OCI-LY1 (cell line): ENCODE measurements around the gene TUBA4A.

Source experiments
- H2AFZ ChIP-seq: fragments of 200-600 bp; sonication (generic), shearing (Covaris generic); 2 replicates; pipeline ENCODE4 v1.6.0; 2014; ENCODE audit warnings: antibody characterized with exemption, mild to moderate bottlenecking, low read length
- H3F3A ChIP-seq: fragments of 200-600 bp; sonication (generic), shearing (Covaris generic); 2 replicates; pipeline ENCODE4 v1.6.0; 2014; ENCODE audit warnings: mild to moderate bottlenecking, antibody characterized with exemption, low read length, moderate library complexity; ENCODE audit not compliant: insufficient read depth
- H3K27ac ChIP-seq: fragments of 200-600 bp; sonication (generic); 2 replicates; pipeline ENCODE4 v1.5.1; 2014; ENCODE audit warnings: low read length, mixed run types, mild to moderate bottlenecking, low read depth; ENCODE audit not compliant: poor library complexity, severe bottlenecking
- H3K27me3 ChIP-seq: fragments of 200-600 bp; sonication (generic); 2 replicates; pipeline ENCODE4 v1.6.0; 2014; ENCODE audit warnings: antibody characterized with exemption, mild to moderate bottlenecking, low read length, moderate library complexity; ENCODE audit not compliant: insufficient read depth
- H3K36me3 ChIP-seq: fragments of 200-600 bp; sonication (generic); 2 replicates; pipeline ENCODE4 v1.6.1; 2014; ENCODE audit warnings: mild to moderate bottlenecking, antibody characterized with exemption, low read length, moderate library complexity, mixed read lengths; ENCODE audit not compliant: insufficient read depth
- H3K4me1 ChIP-seq: fragments of 200-600 bp; sonication (generic); 2 replicates; pipeline ENCODE4 v1.5.1; 2014; ENCODE audit warnings: mild to moderate bottlenecking, low read length, moderate library complexity; ENCODE audit not compliant: insufficient read depth, severe bottlenecking
- H3K4me2 ChIP-seq: fragments of 200-600 bp; sonication (generic), shearing (Covaris generic); 2 replicates; pipeline ENCODE4 v1.6.1; 2014; ENCODE audit warnings: low read length
- H3K4me3 ChIP-seq: fragments of 200-600 bp; sonication (generic); 2 replicates; pipeline ENCODE4 v1.5.1; 2014; ENCODE audit warnings: low read length, low read depth, mild to moderate bottlenecking, mixed read lengths; ENCODE audit not compliant: poor library complexity, severe bottlenecking
- H3K79me2 ChIP-seq: fragments of 200-600 bp; shearing (Covaris generic); 2 replicates; pipeline ENCODE4 v1.6.1; 2016; ENCODE audit warnings: mixed run types, low read length, mixed read lengths; ENCODE audit not compliant: insufficient read depth
- H3K9ac ChIP-seq: fragments of 200-600 bp; sonication (generic), shearing (Covaris generic); 2 replicates; pipeline ENCODE4 v1.6.1; 2014; ENCODE audit warnings: mild to moderate bottlenecking, low read length, mixed read lengths
- H3K9me2 ChIP-seq: fragments of 200-600 bp; sonication (generic), shearing (Covaris generic); 2 replicates; pipeline ENCODE4 v1.6.1; 2014; ENCODE audit warnings: low read depth, mild to moderate bottlenecking, low read length, mixed read lengths
- H3K9me3 ChIP-seq: fragments of 200-600 bp; shearing (Covaris generic); 2 replicates; pipeline ENCODE4 v1.6.1; 2014; ENCODE audit warnings: low read length, mixed read lengths
- H4K20me1 ChIP-seq: fragments of 200-600 bp; sonication (generic), shearing (Covaris generic); 2 replicates; pipeline ENCODE4 v1.6.0; 2016; ENCODE audit warnings: mild to moderate bottlenecking, low read length; ENCODE audit not compliant: insufficient read depth
- EZH2 ChIP-seq: fragments of 200-600 bp; sonication (generic), shearing (Covaris generic); IDR thresholded peaks from 2 replicates; pipeline ENCODE4 v1.8.0; 2017; ENCODE audit warnings: borderline replicate concordance, mixed run types, mild to moderate bottlenecking, antibody characterized with exemption, low read length, moderate library complexity, mixed read lengths
- TF ChIP-seq, protein P1 (sequence below): fragments of 200-600 bp; sonication (generic), shearing (Covaris generic); IDR thresholded peaks from 2 replicates; pipeline ENCODE4 v1.5.1; 2017; ENCODE audit warnings: mild to moderate bottlenecking, antibody characterized with exemption, low read length, moderate library complexity, mixed read lengths

TUBA4A gene

GRCh38 chr2:219291394-219291793 is 37.7 kb upstream of the TUBA4A start:
- Histone ChIP-seq H3K4me3 (no peak overlapping the region), H3K36me3 (peaks cover 4% of the 10 kb centered on the region; the same call in 1 of the 2 replicates), H3K27me3 (no peaks in the 10 kb centered on the region; the same call in 1 of the 2 replicates), H4K20me1 (no peaks in the 10 kb centered on the region), H3K9ac (no peak overlapping the region), H3K4me1 (peaks cover 15% of the 10 kb centered on the region), H3K4me2 (no peak overlapping the region), H3F3A (no peaks in the 10 kb centered on the region), H2AFZ (no peak overlapping the region), H3K9me3 (no peaks in the 10 kb centered on the region), H3K27ac (no peak overlapping the region), H3K79me2 (no peaks in the 10 kb centered on the region), H3K9me2 (no peaks in the 10 kb centered on the region)
- TF ChIP-seq, protein P1, sequence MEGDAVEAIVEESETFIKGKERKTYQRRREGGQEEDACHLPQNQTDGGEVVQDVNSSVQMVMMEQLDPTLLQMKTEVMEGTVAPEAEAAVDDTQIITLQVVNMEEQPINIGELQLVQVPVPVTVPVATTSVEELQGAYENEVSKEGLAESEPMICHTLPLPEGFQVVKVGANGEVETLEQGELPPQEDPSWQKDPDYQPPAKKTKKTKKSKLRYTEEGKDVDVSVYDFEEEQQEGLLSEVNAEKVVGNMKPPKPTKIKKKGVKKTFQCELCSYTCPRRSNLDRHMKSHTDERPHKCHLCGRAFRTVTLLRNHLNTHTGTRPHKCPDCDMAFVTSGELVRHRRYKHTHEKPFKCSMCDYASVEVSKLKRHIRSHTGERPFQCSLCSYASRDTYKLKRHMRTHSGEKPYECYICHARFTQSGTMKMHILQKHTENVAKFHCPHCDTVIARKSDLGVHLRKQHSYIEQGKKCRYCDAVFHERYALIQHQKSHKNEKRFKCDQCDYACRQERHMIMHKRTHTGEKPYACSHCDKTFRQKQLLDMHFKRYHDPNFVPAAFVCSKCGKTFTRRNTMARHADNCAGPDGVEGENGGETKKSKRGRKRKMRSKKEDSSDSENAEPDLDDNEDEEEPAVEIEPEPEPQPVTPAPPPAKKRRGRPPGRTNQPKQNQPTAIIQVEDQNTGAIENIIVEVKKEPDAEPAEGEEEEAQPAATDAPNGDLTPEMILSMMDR, result no peak
- no peak for TF ChIP-seq EZH2

- Histone ChIP-seq H3K4me2 (no peak overlapping the region), H3K36me3 (peaks cover 9% of the 10 kb centered on the region)
- TF ChIP-seq EZH2, result no peak
- TF ChIP-seq, protein P1, result no peak
Observed at GRCh38 chr2:219290381-219291171, 36.9 kb upstream of the TUBA4A start.

GRCh38 chr2:219289537-219290361 is 36.0 kb upstream of the TUBA4A start:
- no peak overlapping the region for H3K4me2 ChIP-seq
- H3K27ac ChIP-seq, result no peak overlapping the region
- no peak overlapping the region for H2AFZ ChIP-seq
- H3K4me3 ChIP-seq, result no peak overlapping the region
- no peaks in the 10 kb centered on the region for H3K27me3 ChIP-seq
- no peaks in the 10 kb centered on the region for H3K9me2 ChIP-seq
- no peaks in the 10 kb centered on the region for H3K79me2 ChIP-seq
- peaks cover 17% of the 10 kb centered on the region for H3K36me3 ChIP-seq
- H4K20me1 ChIP-seq, result no peaks in the 10 kb centered on the region
- no peaks in the 10 kb centered on the region for H3K9me3 ChIP-seq
- no peak overlapping the region for H3K9ac ChIP-seq
- no peaks in the 10 kb centered on the region for H3F3A ChIP-seq
- peaks cover 7% of the 10 kb centered on the region for H3K4me1 ChIP-seq
- no peak for TF ChIP-seq EZH2
- TF ChIP-seq, protein P1, result no peak

More at GRCh38 chr2:219290381-219291171, 36.9 kb upstream of the TUBA4A start:
- peaks cover 15% of the 10 kb centered on the region for H3K4me1 ChIP-seq
- H3K27me3 ChIP-seq, result no peaks in the 10 kb centered on the region
- no peaks in the 10 kb centered on the region for H3K9me2 ChIP-seq
- no peak overlapping the region for H3K9ac ChIP-seq
- no peaks in the 10 kb centered on the region for H3K9me3 ChIP-seq
- no peak overlapping the region for H3K27ac ChIP-seq
- H3K4me3 ChIP-seq, result no peak overlapping the region
- H2AFZ ChIP-seq, result no peak overlapping the region
- no peaks in the 10 kb centered on the region for H3K79me2 ChIP-seq
- H4K20me1 ChIP-seq, result no peaks in the 10 kb centered on the region
- H3F3A ChIP-seq, result no peaks in the 10 kb centered on the region
